Activated CD4-positive, alpha-beta T cell treated with anti-CD3 and anti-CD28 coated beads, Interleukin-2, amount 10 ng/mL, durations not matched to agents 24 days and 14 days (primary cell): ENCODE measurements around the gene HOXB2. TPM values are rescaled to one million over a fixed set of nuclear protein-coding genes. Genes with fewer than 3 reads are reported as not detected.

ENCODE experiments used
- DNase-seq: peaks from one replicate; pipeline ENCODE4 v3.0.0; 2022
- H3K27ac Mint-ChIP-seq: one replicate; pipeline ENCODE4 v1.8.0; 2022; ENCODE audit warnings: mild to moderate bottlenecking, mixed read lengths
- H3K27me3 Mint-ChIP-seq: one replicate; pipeline ENCODE4 v1.8.0; 2022; ENCODE audit warnings: mixed read lengths
- H3K36me3 Mint-ChIP-seq: one replicate; pipeline ENCODE4 v1.8.0; 2022; ENCODE audit warnings: low read depth, mild to moderate bottlenecking, mixed read lengths
- H3K4me1 Mint-ChIP-seq: one replicate; pipeline ENCODE4 v1.8.0; 2021; ENCODE audit warnings: mixed read lengths
- H3K4me3 Mint-ChIP-seq: one replicate; pipeline ENCODE4 v1.8.0; 2022; ENCODE audit warnings: mild to moderate bottlenecking, moderate library complexity, mixed read lengths
- H3K9me3 Mint-ChIP-seq: one replicate; pipeline ENCODE4 v1.8.0; 2021; ENCODE audit warnings: mixed read lengths
- intact Hi-C: fragments of 100-400 bp; cut with micrococcal nuclease; formaldehyde crosslinking; loops from one replicate; pipeline ENCODE4 v1.15.1; 2023
- total RNA-seq: library from RNA; stranded (reverse); gene quantifications from 2 replicates; pipeline ENCODE4 v1.2.3, GENCODE V29; 2022

HOXB2 gene
- total RNA-seq, 1 donor from 2014 or later, result 28.1 TPM

- H3K4me3 Mint-ChIP-seq, result no peak overlapping the region
- peaks cover 5% of the 10 kb centered on the region for H3K36me3 Mint-ChIP-seq
- intact Hi-C loops, result no loop called here
- peaks cover 52% of the 10 kb centered on the region for H3K27me3 Mint-ChIP-seq
- H3K27ac Mint-ChIP-seq, result no peak overlapping the region
- no peaks in the 10 kb centered on the region for H3K9me3 Mint-ChIP-seq
- H3K4me1 Mint-ChIP-seq, result peaks cover 9% of the 10 kb centered on the region
- DNase-seq, result no peak
These were observed 18.0 kb downstream of the HOXB2 start for GRCh38 chr17:48526608-48527546.

GRCh38 chr17:48523010-48523409 is 21.9 kb downstream of the HOXB2 start:
- intact Hi-C loops, result no loop called here
- peaks cover 44% of the 10 kb centered on the region for H3K27me3 Mint-ChIP-seq

GRCh38 chr17:48522031-48522653 is 22.8 kb downstream of the HOXB2 start:
- Mint-ChIP-seq H3K9me3 (no peaks in the 10 kb centered on the region), H3K27me3 (peaks cover 47% of the 10 kb centered on the region), H3K4me3 (no peak overlapping the region), H3K27ac (no peak overlapping the region), H3K4me1 (peaks cover 19% of the 10 kb centered on the region), H3K36me3 (peaks cover 5% of the 10 kb centered on the region)
- intact Hi-C loops, result no loop called here
- no peak for DNase-seq

More at GRCh38 chr17:48523010-48523409, 21.9 kb downstream of the HOXB2 start:
- Mint-ChIP-seq H3K36me3 (peaks cover 5% of the 10 kb centered on the region), H3K9me3 (no peaks in the 10 kb centered on the region), H3K4me3 (no peak overlapping the region), H3K27ac (no peak overlapping the region), H3K4me1 (peaks cover 13% of the 10 kb centered on the region)
- DNase-seq, result no peak

- Mint-ChIP-seq H3K36me3 (peaks cover 2% of the 10 kb centered on the region), H3K4me3 (no peak overlapping the region), H3K9me3 (no peaks in the 10 kb centered on the region), H3K4me1 (peaks cover 16% of the 10 kb centered on the region), H3K27me3 (peaks cover 47% of the 10 kb centered on the region), H3K27ac (no peak overlapping the region)
- no peak for DNase-seq
- intact Hi-C loops, result no loop called here
These were observed 24.3 kb downstream of the HOXB2 start for GRCh38 chr17:48520631-48521079.

- peaks cover 45% of the 10 kb centered on the region for H3K27me3 Mint-ChIP-seq
- H3K4me3 Mint-ChIP-seq, result no peak overlapping the region
- no peaks in the 10 kb centered on the region for H3K9me3 Mint-ChIP-seq
- intact Hi-C loops, result no loop called here
- H3K27ac Mint-ChIP-seq, result no peak overlapping the region
- H3K4me1 Mint-ChIP-seq, result peaks cover 20% of the 10 kb centered on the region
- DNase-seq, result no peak
- H3K36me3 Mint-ChIP-seq, result peaks cover 2% of the 10 kb centered on the region
These were observed 25.5 kb downstream of the HOXB2 start for GRCh38 chr17:48519427-48519826.

GRCh38 chr17:48517478-48517877 is 27.4 kb downstream of the HOXB2 start:
- Mint-ChIP-seq H3K4me3 (no peak overlapping the region), H3K4me1 (peaks cover 40% of the 10 kb centered on the region), H3K27ac (no peak overlapping the region), H3K9me3 (no peaks in the 10 kb centered on the region), H3K36me3 (peaks cover 2% of the 10 kb centered on the region), H3K27me3 (peaks cover 32% of the 10 kb centered on the region)
- no peak for DNase-seq
- intact Hi-C loops, result no loop called here

- no peak overlapping the region for H3K27ac Mint-ChIP-seq
- intact Hi-C loops, result no loop called here
- no peak overlapping the region for H3K4me3 Mint-ChIP-seq
- DNase-seq, result no peak
- peaks cover 27% of the 10 kb centered on the region for H3K27me3 Mint-ChIP-seq
- no peaks in the 10 kb centered on the region for H3K9me3 Mint-ChIP-seq
- peaks cover 2% of the 10 kb centered on the region for H3K36me3 Mint-ChIP-seq
- H3K4me1 Mint-ChIP-seq, result peaks cover 50% of the 10 kb centered on the region
These were observed 28.7 kb downstream of the HOXB2 start for GRCh38 chr17:48515925-48516900.

GRCh38 chr17:48514477-48514876 is 30.4 kb downstream of the HOXB2 start:
- peaks cover 56% of the 10 kb centered on the region for H3K4me1 Mint-ChIP-seq
- intact Hi-C loops, result no loop called here
- peaks cover 7% of the 10 kb centered on the region for H3K9me3 Mint-ChIP-seq
- H3K27me3 Mint-ChIP-seq, result peaks cover 27% of the 10 kb centered on the region
- H3K36me3 Mint-ChIP-seq, result peaks cover 2% of the 10 kb centered on the region
- no peak overlapping the region for H3K27ac Mint-ChIP-seq
- H3K4me3 Mint-ChIP-seq, result no peak overlapping the region
- no peak for DNase-seq

GRCh38 chr17:48513666-48514455 is 31.0 kb downstream of the HOXB2 start:
- intact Hi-C loops, result loop anchor here (1.0 kb wide), 1 partner anchor 9 kb away; no protein-coding TSS in a partner anchor
- H3K4me3 Mint-ChIP-seq, result peak overlapping the region; percentile 16

GRCh38 chr17:48513097-48513496 is 31.8 kb downstream of the HOXB2 start:
- peak; percentile 84 for DNase-seq
- peaks cover 60% of the 10 kb centered on the region for H3K4me1 Mint-ChIP-seq
- peak overlapping the region; percentile 60 for H3K4me3 Mint-ChIP-seq
- H3K27ac Mint-ChIP-seq, result peak overlapping the region; percentile 69
- peaks cover 4% of the 10 kb centered on the region for H3K36me3 Mint-ChIP-seq
- H3K27me3 Mint-ChIP-seq, result peaks cover 27% of the 10 kb centered on the region
- H3K9me3 Mint-ChIP-seq, result peaks cover 7% of the 10 kb centered on the region
- intact Hi-C loops, result loop anchor here (1.0 kb wide), 1 partner anchor 8 kb away; no protein-coding TSS in a partner anchor

More at GRCh38 chr17:48513666-48514455, 31.0 kb downstream of the HOXB2 start:
- H3K9me3 Mint-ChIP-seq, result peaks cover 7% of the 10 kb centered on the region
- H3K27ac Mint-ChIP-seq, result peak overlapping the region; percentile 47
- peaks cover 27% of the 10 kb centered on the region for H3K27me3 Mint-ChIP-seq
- no peak for DNase-seq
- H3K36me3 Mint-ChIP-seq, result peaks cover 2% of the 10 kb centered on the region
- H3K4me1 Mint-ChIP-seq, result peaks cover 56% of the 10 kb centered on the region

GRCh38 chr17:48510761-48511604 is 33.9 kb downstream of the HOXB2 start:
- intact Hi-C loops, result loop anchor here (1.0 to 2.0 kb wide), 3 partner anchors 19 to 32 kb away; no protein-coding TSS in a partner anchor
- Mint-ChIP-seq H3K4me3 (peak overlapping the region; percentile 67), H3K27me3 (peaks cover 12% of the 10 kb centered on the region), H3K4me1 (peaks cover 64% of the 10 kb centered on the region), H3K9me3 (peaks cover 7% of the 10 kb centered on the region), H3K36me3 (peaks cover 3% of the 10 kb centered on the region), H3K27ac (peak overlapping the region; percentile 88)
- peak; percentile 87 for DNase-seq

- DNase-seq, result no peak
- peaks cover 3% of the 10 kb centered on the region for H3K36me3 Mint-ChIP-seq
- peak overlapping the region; percentile 6 for H3K27ac Mint-ChIP-seq
- H3K9me3 Mint-ChIP-seq, result peaks cover 7% of the 10 kb centered on the region
- peaks cover 9% of the 10 kb centered on the region for H3K27me3 Mint-ChIP-seq
- intact Hi-C loops, result loop anchor here (2.0 kb wide), 2 partner anchors 26 to 32 kb away; no protein-coding TSS in a partner anchor
- no peak overlapping the region for H3K4me3 Mint-ChIP-seq
- H3K4me1 Mint-ChIP-seq, result peaks cover 68% of the 10 kb centered on the region
These were observed 34.5 kb downstream of the HOXB2 start for GRCh38 chr17:48510381-48510760.
